ENCODE results near the gene CREB3. TPM values are rescaled to one million over a fixed set of nuclear protein-coding genes. Genes with fewer than 3 reads are reported as not detected.

Gene CREB3
- total RNA-seq, 1 donor from 2014 or later: 16.9 TPM

DNA sequence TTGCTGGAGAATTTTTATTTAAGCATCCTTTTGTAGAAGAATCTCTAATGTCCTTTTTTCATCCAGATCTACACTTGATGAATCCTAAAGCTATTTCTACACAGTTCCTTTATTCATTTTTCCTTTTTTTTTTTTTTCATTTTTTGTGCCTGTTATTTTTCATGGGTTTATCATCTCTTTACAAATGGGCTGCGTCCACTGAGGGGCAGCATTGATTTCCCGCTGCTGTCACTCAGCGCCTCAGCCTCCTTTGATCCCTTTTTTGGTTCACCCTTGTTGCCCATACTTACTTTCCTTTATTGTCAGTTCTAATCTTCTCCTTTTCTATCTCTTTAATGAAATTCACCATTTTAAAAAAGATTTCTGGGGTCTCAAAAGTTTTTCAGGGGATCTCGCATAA lies 27.3 kb downstream of the CREB3 start:
- TF ChIP-seq, protein P1, sequence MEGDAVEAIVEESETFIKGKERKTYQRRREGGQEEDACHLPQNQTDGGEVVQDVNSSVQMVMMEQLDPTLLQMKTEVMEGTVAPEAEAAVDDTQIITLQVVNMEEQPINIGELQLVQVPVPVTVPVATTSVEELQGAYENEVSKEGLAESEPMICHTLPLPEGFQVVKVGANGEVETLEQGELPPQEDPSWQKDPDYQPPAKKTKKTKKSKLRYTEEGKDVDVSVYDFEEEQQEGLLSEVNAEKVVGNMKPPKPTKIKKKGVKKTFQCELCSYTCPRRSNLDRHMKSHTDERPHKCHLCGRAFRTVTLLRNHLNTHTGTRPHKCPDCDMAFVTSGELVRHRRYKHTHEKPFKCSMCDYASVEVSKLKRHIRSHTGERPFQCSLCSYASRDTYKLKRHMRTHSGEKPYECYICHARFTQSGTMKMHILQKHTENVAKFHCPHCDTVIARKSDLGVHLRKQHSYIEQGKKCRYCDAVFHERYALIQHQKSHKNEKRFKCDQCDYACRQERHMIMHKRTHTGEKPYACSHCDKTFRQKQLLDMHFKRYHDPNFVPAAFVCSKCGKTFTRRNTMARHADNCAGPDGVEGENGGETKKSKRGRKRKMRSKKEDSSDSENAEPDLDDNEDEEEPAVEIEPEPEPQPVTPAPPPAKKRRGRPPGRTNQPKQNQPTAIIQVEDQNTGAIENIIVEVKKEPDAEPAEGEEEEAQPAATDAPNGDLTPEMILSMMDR (IDR thresholded peaks at IDR 0.05): no peak
- intact Hi-C loops (cut with micrococcal nuclease): no loop called here
- ChIA-PET CTCF (interaction anchor here (0.9 to 2.1 kb wide), 3 partner anchors 21 to 66 kb away, joined by 3 to 7 read pairs (median 4); no protein-coding TSS in a partner anchor), POLR2A (interaction anchor here (0.6 to 1.9 kb wide), 2 partner anchors 11 to 126 kb away, joined by 5 to 6 read pairs; partner anchors contain the start of genes GBA2 and RGP1)
- Mint-ChIP-seq H3K27ac (peak overlapping the region; percentile 43), H3K27me3 (no peaks in the 10 kb centered on the region), H3K4me1 (peaks cover 61% of the 10 kb centered on the region), H3K4me3 (no peak overlapping the region), H3K9me3 (no peaks in the 10 kb centered on the region), H3K36me3 (ENCODE audit: low read depth) (peaks cover 15% of the 10 kb centered on the region)
- DNase-seq: no peak
- no peak for ATAC-seq (ENCODE audit: low read depth)

DNA sequence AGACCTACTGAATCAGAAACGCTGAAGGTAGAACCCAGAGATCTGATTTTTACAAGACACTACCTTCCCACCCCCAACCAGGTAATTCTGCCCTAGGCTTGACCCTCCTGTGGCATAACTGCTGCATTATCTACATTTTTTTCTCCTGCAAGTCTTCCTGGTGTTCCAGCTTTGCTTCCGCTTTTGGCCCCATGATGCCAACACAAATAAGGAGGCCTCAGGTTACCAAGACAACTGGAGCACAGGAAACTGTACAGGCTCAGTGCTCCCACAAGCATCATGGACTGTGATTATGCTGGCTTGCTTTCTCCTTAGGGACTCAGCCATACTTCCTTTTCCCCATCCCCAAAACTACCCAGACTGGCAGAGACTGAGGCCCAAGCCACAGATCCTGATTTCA lies 28.2 kb downstream of the CREB3 start:
- H3K27ac Mint-ChIP-seq: peak overlapping the region; percentile 22
- intact Hi-C loops (cut with micrococcal nuclease): no loop called here
- TF ChIP-seq, protein P1 (IDR thresholded peaks at IDR 0.05): no peak
- no peak overlapping the region for H3K4me3 Mint-ChIP-seq
- ATAC-seq (ENCODE audit: low read depth): no peak
- peaks cover 55% of the 10 kb centered on the region for H3K4me1 Mint-ChIP-seq
- no peaks in the 10 kb centered on the region for H3K27me3 Mint-ChIP-seq
- ChIA-PET POLR2A (interaction anchor here (1.9 kb wide), 1 partner anchor 12 kb away, joined by 6 read pairs; the partner anchor contains the start of genes GBA2 and RGP1), CTCF (interaction anchor here (0.8 to 2.1 kb wide), 3 partner anchors 22 to 66 kb away, joined by 3 to 7 read pairs (median 3); no protein-coding TSS in a partner anchor)
- no peaks in the 10 kb centered on the region for H3K9me3 Mint-ChIP-seq
- H3K36me3 Mint-ChIP-seq (ENCODE audit: low read depth): peaks cover 11% of the 10 kb centered on the region
- DNase-seq: no peak

DNA sequence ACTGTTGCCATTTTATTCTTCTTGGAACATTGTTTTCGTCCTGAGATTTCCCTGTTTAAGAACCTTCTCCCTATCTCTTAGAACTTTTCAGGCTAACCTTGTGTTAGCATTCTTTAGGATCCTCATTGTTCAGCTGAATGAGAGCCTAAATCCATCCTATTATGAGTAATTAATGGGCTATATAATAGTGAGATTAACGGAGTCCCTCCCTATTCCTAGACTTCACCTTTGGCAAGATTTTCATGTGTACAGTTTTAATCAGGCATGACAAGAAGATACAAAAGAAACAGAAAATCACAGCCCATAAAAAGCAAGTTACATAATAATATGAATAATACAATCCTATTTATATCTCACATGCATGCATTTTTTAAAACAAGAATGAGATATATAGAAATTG lies 30.7 kb downstream of the CREB3 start:
- POLR2A ChIA-PET: interaction anchor here (0.7 to 0.9 kb wide), 2 partner anchors 10 to 15 kb away, joined by 4 to 5 read pairs; no protein-coding TSS in a partner anchor
- Mint-ChIP-seq H3K4me1 (peaks cover 40% of the 10 kb centered on the region), H3K9me3 (no peaks in the 10 kb centered on the region), H3K36me3 (ENCODE audit: low read depth) (peaks cover 6% of the 10 kb centered on the region), H3K27ac (no peak overlapping the region), H3K27me3 (no peaks in the 10 kb centered on the region), H3K4me3 (no peak overlapping the region)
- no peak for ATAC-seq (ENCODE audit: low read depth)
- no peak for DNase-seq
- CTCF ChIA-PET: interaction anchor here (0.7 kb wide), 2 partner anchors 27 to 151 kb away, joined by 3 read pairs; no protein-coding TSS in a partner anchor
- intact Hi-C loops (cut with micrococcal nuclease): no loop called here
- TF ChIP-seq, protein P1 (IDR thresholded peaks at IDR 0.05): no peak

DNA sequence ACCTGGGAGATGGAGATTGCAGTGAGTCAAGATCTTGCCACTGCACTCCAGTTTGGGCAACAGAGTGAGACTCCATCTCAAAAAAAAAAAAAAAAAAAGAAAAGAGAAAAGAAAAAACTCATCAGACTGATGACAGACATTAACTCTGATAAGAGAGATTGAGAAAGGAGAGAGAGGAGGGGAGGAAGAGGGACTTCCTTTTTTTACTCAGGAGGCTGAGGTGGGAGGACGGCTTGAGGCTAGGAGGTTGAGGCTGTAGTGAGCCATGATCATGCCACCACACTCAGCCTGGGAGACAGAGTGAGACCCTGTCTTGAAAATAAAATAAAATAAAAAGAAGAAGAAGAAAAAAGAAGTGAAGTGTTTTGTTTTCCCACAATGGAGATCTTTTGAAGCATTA lies 31.3 kb downstream of the CREB3 start:
- H3K27me3 Mint-ChIP-seq: no peaks in the 10 kb centered on the region
- DNase-seq (no peak), ATAC-seq (ENCODE audit: low read depth) (no peak)
- peaks cover 7% of the 10 kb centered on the region for H3K36me3 Mint-ChIP-seq (ENCODE audit: low read depth)
- no peak overlapping the region for H3K27ac Mint-ChIP-seq
- H3K4me3 Mint-ChIP-seq: no peak overlapping the region
- ChIA-PET CTCF (no interaction called here), POLR2A (no interaction called here)
- TF ChIP-seq, protein P1 (IDR thresholded peaks at IDR 0.05): no peak
- no peaks in the 10 kb centered on the region for H3K9me3 Mint-ChIP-seq
- H3K4me1 Mint-ChIP-seq: peaks cover 33% of the 10 kb centered on the region
- intact Hi-C loops (cut with micrococcal nuclease): no loop called here

DNA sequence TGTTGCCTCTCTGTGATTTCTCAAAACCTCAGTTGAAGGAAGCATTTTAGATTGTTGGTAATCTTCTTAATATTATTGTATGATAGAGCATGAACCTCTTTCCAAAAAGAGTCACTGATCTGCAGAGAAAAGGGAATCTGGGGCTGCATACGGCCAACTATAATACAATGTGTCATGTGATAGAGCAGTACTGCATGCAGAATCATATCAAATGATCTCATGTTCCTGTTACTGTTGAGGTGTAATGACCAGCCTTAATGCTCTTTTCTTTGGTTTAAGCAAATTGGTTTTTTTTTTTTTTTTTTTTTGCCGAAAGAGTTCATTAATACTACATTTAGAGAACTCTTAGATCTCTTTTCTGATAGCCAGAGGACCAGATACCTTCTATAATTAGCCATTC lies 34.5 kb downstream of the CREB3 start:
- Mint-ChIP-seq H3K27ac (no peak overlapping the region), H3K27me3 (no peaks in the 10 kb centered on the region), H3K4me3 (no peak overlapping the region), H3K4me1 (peaks cover 11% of the 10 kb centered on the region), H3K9me3 (no peaks in the 10 kb centered on the region), H3K36me3 (ENCODE audit: low read depth) (peaks cover 2% of the 10 kb centered on the region)
- ChIA-PET CTCF (no interaction called here), POLR2A (no interaction called here)
- intact Hi-C loops (cut with micrococcal nuclease): no loop called here
- TF ChIP-seq, protein P1 (IDR thresholded peaks at IDR 0.05): no peak
- ATAC-seq (ENCODE audit: low read depth) (no peak), DNase-seq (no peak)

All from activated B cell treated with CpG ODN at 0.5 μM for 24 hours (primary cell).